NCI-H1092 (cell line): ENCODE measurements around the gene RPL38.

Experiments used
- DNase-seq: peaks from one replicate; lab custom pipeline; 2025; lab: John Stamatoyannopoulos, UW

The RPL38 gene

DNA sequence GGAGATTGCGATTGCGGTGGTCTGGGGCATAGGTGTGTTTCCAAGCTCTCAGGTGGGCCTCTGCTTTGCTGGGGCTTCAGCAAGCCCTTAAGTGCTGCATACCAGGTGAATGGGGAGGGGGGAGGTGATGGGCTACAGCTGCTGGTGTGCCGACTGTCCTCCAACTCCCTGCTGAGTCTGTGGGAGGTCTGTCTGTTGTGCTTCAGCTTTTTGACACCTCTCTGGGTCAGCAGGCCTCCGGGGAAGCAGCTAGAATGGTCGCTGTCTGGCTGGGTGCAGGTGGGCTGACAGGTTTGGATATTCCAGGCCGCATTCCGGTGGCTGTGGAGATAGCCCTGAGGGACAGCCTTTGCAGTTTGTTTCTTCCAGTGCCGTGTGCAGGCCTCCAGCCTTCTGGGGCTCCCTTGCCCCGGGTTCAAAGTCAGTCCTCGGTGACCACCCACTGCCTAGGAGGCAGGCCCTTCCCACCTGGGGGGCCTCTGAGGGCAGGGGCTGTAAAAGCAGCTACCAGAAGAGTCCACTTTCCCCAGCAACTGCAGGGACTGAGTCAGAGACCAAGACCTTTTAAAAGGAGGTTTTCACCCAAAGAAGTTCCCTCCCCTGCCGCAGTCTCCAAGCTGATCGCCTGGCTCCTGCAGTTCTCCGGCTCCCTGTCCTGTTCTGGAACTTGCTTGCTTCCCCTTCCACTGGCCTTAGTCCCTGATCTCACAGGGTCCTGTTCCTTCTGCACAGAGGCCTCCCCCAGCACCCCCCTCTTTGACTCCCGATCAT, 7.8 kb downstream of the RPL38 start:
- no peak for DNase-seq

- no peak for DNase-seq
Observed at GRCh38 chr17:74211912-74212208, 8.4 kb downstream of the RPL38 start.

- DNase-seq, result no peak
Observed at GRCh38 chr17:74212209-74212912, 8.9 kb downstream of the RPL38 start.

GRCh38 chr17:74212913-74213791, 9.7 kb downstream of the RPL38 start, which contains the start of gene TTYH2:
Gene TTYH2, plus strand, starts transcription at chr17:74213571. Its CDS starts 17 bp downstream, at chr17:74213588.
- DNase-seq, result peak; percentile 62

- DNase-seq, result no peak
Observed at GRCh38 chr17:74213861-74214391, 10.4 kb downstream of the RPL38 start.

DNA sequence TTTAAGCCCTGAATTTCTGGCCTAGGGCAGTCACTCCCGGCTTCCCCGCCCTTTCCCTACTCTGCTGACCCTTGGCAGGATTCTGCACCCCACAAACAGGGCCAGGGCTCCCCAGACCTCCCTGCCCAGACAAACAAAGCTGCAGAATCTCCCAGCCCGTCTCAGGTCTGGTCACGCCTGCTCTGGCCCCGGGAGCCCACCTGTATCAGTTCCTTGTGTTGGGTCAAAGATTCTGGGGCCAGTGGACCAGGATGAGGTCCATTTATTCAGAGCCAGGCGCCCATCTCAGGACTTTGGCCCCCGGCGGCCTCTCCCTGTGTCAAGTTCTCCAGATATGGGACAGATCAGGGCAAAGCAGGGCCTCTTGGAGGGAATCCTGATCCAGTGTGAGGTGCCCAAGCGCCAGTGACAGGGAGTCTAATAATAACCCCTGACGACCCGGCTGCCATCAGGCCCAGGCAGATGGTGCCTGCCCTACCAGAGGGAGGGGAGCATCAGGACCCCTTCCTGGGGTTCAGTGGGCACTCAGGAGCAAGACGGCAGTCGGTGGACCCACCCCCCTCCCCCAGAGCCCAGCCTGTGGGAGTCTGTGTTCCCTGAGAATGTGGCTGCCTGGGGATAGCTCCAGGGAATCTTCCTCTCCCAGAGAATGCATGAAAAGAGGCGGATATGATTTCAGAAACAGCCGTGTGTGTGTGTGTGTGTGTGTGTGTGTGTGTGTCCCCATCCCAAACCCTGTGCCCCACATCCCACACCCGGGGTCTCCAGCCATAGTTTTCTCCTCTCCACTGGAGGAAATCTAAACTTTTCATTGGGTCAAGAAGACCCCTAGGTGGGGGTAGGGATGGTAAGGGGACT, 11.2 kb downstream of the RPL38 start:
- no peak for DNase-seq

- no peak for DNase-seq
Observed at GRCh38 chr17:74215342-74215727, 11.9 kb downstream of the RPL38 start.

- DNase-seq, result no peak
Observed at GRCh38 chr17:74216505-74216904, 13.0 kb downstream of the RPL38 start.

- peak; percentile 16 for DNase-seq
Observed at GRCh38 chr17:74217037-74217730, 13.7 kb downstream of the RPL38 start.

DNA sequence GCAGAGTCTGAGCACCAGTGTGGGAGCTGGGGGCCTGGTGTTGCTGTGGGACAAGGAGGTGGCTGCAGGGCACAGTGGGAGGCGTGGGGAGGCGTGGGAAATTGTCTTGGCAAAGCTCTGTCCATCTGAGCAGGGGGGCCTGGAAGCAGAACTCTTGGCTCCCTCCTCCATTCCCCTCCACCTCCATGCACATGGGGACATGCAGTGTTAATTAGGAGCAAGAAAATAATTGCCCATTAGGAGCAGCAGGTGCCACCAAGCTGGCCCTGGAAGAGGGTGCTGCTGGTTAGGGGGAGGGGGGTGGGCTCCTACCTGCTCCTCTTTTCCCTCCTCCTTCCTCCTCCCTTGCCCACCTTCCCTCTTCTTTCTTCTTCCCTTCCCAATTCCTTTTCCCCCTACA, 14.4 kb downstream of the RPL38 start:
- no peak for DNase-seq

- DNase-seq, result no peak
Observed at GRCh38 chr17:74218436-74218835, 15.0 kb downstream of the RPL38 start.

DNA sequence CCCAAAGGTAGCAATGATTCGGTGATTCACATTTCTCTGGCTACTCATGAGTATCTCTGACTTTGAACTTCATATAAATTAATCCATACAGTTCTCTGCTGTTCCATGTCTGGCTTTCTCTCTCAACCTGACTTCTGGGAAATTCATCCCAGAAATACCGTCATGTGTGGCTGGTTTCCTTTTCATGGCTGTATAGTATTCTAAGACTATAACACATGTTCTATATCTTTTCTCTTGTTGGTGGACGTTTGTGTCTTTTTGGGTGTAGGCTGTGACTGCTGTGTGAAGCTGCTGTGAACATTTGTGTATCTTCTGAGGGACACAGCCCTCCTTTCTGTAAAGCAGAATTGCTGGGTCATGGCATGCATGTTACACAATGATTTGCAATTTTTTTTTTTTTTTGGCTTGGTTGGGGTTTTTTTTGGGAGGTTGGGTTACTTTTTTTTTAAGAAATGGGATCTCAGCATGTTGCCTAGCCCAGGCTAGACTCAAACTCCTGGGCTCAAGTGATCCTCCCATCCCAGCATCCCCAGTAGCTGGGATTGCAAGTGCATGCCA, 16.2 kb downstream of the RPL38 start:
- DNase-seq, result no peak

DNA sequence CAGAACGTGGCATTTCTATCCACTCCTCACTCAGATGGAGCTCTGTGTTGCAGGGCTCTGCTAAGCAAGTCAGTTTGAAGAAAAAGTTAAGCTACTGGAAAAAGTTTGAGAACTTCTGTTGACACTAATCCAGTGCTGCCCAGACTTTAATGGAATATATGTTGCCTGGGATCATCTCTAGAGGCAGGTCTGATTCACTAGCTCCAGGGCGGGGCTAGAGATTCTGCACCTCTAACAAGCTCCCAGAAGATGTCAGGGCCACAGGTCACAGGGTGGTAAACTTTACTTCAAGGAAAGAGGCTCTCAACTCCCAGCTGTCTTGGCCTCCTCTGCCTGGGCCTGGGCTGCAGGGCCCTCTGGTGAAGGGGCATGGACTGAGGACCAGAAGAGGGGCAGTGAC, 16.7 kb downstream of the RPL38 start:
- no peak for DNase-seq

- no peak for DNase-seq
Observed at GRCh38 chr17:74220946-74221818, 17.7 kb downstream of the RPL38 start.

DNA sequence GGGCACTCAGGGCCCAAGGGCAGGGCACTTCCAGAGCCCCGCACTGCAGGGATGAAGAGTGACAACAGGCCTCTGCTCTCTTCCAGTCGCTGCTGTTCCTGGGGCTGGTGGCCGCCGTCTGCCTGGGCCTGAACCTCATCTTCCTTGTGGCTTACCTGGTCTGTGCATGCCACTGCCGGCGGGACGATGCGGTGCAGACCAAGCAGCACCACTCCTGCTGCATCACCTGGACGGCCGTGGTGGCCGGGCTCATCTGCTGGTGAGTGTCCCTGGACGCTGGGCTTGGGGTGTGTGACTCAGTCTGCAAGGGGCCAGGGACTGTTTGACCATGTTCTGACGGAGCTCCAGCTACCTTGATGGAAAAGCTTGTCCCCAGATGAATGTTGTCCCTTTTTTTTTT, 18.9 kb downstream of the RPL38 start:
- DNase-seq, result no peak

DNA sequence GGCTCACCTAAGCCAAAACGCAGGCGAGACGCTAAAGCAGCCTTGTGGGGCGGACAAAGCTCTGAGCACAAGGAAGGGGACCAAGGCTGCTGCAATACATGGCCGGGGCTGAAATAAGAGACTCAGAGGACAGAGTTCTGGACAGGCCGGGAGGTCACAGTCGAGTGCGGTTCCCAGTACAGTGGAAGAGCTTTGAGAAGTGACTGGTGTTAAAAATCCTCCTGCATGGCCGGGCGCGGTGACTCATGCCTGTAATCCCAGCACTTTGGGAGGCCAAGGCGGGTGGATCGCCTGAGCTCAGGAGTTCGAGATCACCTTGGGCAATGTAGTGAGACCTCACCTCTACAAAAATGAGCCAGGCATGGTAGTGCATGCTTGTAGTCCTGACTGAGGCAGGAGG, 20.4 kb downstream of the RPL38 start:
- DNase-seq, result no peak

- DNase-seq, result no peak
Observed at GRCh38 chr17:74224959-74225725, 21.7 kb downstream of the RPL38 start.

DNA sequence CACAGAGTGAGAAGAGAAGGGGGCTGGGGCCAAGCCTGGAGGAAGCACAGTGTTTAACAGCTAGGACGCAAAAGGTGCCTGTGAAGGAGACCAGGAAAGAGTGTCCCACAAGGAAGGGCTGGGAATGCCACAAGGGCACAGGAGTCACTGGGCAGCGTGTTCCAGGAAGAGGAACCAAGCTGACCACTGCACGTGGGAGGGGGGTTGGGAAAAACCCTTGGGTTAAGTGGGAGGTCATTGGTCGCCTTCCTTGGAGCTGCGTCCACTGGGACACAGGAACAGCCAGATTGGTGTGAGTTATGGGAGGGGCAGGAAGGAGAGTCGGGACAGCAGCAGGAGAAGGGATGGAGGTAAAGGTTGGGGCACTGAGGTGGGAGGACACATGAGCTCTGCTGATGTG, 22.8 kb downstream of the RPL38 start:
- DNase-seq, result no peak
